Inflammatory macrophage treated with lipopolysaccharide for 1 hour (primary cell): ENCODE measurements around the gene ZMAT5.
A peak's percentile ranks its signal among the peaks of the same experiment; 100 is the strongest.

Experiments used
- DNase-seq, 2 donors: peaks; one replicate each; pipeline ENCODE4 v3.0.0-alpha.2; 2020 to 2022

Gene ZMAT5, protein sequence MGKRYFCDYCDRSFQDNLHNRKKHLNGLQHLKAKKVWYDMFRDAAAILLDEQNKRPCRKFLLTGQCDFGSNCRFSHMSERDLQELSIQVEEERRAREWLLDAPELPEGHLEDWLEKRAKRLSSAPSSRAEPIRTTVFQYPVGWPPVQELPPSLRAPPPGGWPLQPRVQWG

DNA sequence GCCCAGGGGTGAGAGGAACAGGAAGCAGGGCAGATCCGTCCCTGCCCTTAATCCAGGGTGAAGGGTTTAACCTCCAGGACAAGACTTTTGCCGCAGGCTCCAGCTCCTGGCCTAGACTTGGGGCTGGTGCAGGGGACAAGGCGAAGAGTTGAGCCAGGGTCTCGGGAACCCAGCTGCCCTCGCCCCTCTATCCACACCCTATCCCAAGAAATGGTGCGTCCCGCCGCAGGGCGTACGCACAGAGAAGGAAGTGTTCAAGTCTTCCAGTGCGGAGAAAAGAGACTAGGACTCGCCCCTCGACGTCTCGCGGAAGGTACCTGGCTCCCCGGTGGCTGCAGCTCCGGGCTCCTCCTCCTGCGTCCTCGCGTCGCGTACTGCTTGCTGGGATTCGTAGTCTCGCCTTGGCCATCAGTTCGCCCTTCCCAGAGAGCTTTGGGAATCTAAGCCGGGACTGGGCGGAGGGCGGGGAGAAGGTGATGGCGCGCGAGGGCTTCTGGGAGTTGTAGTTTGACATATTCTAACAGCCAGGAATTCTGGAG is at the start of gene ZMAT5:
Gene ZMAT5 (minus strand): TSS at position 376 of the 539 bp plus-strand sequence. CDS start 18,463 bp downstream, outside the sequence.
- DNase-seq: peak; percentile 96

DNA sequence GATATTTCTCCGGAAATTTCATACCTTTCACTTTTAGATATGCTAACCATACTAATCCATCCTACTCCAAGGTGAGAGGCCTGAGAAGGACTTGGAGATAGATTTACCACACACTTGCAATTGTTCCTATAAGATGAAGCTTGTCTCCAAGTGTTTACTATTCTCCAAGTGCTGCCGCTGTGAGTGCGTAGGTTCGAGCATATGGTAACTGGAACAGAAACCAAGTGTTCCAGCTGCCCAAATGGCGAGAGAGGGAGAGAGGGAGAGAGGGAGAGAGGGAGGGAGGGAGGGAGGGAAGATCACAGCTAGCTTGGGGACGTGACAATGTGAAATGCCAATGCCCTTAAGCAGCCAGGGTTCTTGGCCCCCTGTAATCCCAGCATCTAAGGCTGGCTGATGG is 49.7 kb upstream of the ZMAT5 start:
- DNase-seq: no peak

DNA sequence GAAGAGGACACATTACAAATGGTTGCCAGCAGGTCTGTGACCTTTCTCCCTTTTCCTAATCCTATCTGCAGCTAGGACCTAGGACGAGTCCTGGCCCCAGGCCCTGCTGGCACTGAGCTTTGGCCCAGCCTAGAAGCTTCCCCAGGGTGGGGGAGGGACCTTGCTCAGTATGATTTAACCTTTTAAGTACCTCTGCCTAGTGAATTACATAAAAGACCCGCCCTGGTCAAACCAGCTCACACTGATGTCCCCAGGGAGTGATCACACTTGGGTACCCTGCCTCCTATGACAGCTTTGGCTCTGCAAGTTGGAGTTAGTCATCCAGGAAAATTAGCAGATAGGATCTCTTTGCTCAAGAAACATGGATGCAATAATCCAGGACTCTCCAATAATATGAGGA is 49.3 kb upstream of the ZMAT5 start:
- DNase-seq: no peak

DNA sequence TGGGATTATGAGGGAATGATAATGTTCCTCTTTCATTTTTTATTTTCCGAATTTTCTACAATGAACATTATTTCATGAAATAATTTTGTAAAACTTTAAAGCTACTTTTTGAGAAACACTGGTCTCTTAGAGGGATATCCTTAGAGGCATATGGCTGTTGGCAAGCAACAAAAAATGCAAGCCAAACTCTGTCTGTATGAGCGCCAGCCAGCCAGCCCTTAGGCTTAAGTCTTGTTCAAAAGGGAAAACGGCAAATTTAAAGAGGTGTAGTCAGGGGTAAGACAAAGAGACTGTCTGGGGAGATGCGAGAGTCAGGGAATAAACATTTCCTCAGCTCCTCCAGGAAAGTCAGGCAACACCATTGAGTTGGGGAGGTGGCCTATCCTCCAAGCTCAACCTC is 48.8 kb upstream of the ZMAT5 start:
- DNase-seq: no peak

DNA sequence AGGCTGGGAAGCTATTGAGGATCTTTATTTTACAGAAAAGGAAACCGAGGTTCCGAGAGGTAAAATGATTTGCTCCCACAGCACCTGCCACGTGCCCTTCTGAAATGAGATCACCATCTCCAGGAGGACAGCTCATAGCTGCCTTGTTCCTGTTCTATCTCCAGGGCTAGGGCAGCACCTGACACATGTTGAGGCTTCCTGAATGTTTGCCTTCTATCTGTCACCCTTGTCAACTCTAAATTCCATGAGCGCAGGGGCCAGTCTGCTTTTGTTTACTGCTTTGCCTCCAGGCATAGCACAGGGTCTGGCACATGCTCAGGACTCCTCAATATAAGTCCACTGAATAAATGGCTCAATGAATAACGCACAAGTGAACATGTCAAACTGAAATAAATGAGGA is 47.2 kb upstream of the ZMAT5 start:
- no peak for DNase-seq

DNA sequence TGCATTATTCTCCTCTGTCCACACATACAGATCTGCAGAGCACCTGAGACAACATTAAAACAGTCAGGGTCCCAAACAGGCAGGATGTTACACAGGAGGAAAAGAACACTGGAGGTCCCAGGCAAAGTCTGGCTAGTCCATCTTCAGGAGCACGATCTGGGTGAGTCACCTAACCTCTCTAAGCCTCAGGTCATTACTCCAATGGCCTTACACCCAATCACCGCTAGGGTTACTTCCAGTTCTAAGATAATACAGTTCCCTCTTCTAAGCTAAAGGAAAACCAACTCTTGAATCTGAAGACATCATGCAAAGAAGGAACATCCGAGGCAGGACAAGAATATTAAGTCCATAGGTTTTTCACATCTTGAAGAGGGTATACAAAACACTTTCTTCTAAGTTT is 46.8 kb upstream of the ZMAT5 start:
- no peak for DNase-seq

DNA sequence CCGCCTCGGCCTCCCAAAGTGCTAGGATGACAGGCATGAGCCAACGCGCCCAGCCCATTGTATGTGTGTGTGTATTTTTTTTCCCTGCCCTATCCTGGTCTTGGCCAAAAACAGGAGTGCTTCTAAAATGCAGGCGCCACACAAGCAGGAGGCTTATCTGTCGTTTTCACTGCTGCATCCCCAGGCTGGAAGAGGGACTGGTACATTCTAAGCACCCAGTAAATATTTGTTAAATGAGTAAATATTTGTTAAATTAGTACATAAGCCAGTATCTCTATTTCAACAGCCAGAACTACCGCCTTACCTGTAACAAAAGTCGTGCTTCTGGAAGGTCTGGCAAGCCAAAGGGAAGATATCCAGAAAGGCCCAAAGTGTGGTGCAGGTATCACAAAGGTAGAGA is 46.3 kb upstream of the ZMAT5 start:
- DNase-seq: no peak

DNA sequence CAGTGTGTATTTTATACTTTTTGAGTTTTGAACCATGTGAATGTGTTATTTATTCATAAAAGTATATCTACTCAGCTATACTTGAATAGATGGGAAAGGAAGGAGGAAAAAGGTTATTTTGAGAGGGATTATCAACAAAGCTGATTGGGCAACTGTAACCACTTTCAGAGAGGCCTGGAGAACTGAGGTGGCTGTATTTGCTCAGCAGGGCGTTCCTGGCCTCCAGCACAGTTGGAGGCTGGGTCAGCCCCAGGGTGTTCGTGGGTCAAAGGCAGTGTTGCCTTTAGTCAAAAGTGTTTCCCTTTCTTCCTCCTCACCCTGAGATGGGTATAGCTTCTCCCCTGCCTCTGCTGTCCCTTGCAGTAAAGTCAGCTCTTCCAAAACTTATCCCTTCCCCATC is 44.6 kb upstream of the ZMAT5 start:
- DNase-seq: no peak

DNA sequence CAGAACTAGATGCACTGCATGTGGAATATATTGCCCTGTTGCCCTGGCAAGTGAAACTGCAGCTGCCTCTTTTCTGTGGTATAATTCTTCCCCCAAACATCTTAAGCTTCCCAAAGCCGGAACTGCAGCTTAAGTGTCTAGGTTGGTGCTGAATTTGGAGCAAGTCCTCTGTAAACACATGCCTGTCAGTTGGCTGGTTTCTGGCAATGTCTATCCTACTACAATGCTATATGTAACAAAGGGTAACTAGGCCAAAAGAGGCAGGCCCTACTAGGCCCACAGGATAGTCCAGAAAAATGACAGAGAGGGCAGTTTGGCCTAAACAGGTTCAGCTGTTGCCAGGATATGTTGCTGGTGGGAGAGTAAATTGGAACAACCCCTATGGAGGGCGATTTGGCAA is 43.4 kb upstream of the ZMAT5 start:
- no peak for DNase-seq

DNA sequence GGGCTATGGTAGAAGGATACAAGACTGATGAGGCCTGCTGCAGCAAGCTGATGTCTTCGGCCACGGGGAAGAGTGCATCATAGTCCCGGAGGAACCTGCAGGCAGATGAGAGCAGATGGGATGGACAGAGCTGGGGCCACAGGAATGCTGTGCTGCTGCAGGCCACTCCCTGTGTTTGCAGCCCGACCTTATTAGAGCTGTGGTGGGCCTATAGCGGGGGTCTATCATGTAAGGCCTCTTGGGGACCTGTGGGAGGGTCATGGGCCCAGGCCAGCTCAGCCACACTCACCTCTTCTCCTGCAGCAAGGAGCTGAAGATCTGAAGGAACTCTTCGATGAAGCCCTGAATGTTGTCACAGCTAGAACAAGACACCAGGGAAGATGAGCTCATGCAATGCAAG is 39.4 kb upstream of the ZMAT5 start:
- no peak for DNase-seq

DNA sequence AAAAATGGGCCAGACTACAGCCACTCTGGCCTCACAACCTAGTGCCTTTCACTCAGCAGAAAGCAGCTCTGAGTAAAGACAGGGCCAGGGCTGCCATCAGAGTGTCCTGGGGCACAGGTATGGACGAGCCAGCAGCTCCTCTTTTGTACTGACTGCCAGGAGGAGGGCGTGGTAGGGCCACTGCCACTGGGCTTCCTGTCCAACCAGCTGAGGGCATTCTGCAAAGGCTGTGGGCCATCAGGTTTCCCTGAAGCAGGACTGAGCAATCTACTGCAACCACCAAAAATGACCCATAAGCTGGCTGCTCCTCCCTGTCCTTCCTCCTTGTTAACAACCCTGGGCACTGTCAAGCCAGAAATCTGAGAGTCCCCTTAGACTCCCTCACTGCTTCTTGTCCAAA is 38.2 kb upstream of the ZMAT5 start:
- no peak for DNase-seq

DNA sequence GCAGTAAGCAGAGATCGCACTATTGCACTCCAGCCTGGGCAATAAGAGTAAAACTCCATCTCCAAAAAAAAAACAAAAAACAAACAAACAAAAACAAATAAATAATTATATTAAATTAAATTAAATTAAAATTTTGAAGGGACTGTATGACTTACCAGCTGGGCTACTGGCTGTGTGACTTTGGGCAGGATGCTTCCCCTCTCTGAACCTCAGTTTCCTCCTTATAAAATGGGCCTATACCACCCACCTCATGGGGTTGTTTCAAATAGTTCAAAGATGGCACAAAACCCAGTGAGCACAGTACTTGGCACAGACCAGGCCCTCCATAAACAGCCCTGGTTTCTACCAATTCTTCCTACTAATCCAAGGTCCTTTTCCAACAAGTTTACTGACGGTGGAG is 36.4 kb upstream of the ZMAT5 start:
- no peak for DNase-seq

DNA sequence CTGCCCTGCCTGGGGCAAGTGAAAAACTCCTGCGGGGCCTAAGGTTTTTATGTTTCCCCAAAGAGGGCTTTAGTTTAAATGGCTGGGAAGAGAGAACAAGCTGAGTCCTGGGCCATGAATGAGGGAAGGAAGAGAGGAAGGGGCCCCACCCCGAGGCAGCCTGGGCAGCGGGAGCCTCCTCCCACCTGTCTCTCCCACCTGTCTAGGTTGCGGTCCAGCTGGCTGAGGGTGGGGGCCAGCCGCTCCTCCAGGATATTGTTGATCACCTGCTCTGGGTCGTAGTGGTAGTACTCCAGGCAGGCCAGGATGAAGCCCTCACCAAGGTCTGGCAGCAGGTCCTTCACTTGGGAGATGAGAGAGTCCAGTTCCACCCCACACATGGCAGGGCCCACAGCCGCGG is 35.0 kb upstream of the ZMAT5 start:
- no peak for DNase-seq

DNA sequence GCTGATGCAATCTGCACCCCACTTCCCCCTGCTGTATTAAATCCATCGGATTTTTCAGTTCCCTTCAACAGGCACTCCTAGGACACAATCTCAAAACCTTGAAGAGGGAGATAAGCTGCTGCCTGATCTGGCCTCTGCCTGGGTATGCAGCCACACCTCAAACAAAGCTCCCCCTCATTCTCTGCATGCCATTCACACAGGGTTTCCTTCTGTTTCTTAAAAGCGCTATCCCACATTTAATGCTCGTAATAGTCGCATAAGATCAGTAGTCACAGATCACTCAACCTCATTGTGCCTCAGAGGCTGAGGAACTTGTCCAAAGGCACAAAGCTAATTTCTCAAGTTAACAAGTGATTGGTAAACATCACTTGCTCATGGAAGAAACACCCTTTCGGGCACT is 34.3 kb upstream of the ZMAT5 start:
- DNase-seq: no peak

DNA sequence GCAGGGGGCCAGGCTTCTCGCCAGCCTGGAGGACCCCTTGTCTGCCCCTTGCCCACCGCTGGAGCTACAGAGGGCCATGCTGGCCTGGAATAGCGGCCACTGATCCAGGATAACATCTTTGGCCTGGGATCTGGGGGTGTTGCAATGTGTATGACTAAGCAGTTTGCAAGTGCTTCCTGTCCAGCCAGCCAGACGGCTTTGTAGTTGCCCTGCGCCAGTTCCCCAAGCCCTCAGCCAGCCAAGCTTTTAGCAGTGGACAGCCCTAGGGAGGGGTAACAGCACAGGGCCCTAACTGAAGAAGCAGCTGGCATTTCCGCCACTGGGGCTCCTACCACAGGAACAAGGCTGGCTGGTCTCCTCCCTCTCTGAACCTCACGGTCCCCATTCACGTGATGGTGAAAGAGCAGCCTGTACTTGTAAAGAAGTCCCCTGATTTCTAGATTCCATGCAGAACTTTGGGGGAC is 32.4 kb upstream of the ZMAT5 start:
- peak; percentile 83 to 86 for DNase-seq

DNA sequence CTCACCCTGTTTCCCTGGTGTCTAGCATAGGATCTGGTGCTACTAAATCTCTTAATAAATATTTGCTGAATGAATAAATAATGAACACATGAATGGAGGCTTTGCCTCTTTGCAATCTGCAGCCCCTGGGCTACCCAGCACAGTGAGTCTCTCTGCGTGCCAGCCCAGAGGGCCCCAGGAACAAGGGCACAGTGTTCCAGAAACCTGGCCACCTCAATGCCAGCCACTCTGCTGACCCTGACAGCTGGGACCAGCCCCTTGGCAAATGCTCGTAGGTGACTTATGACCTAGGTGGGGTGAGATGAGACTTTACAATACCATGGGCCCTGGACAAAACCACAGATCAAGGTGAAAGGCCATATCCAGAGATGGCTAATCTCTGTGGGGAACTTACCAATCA is 32.0 kb upstream of the ZMAT5 start:
- no peak for DNase-seq

DNA sequence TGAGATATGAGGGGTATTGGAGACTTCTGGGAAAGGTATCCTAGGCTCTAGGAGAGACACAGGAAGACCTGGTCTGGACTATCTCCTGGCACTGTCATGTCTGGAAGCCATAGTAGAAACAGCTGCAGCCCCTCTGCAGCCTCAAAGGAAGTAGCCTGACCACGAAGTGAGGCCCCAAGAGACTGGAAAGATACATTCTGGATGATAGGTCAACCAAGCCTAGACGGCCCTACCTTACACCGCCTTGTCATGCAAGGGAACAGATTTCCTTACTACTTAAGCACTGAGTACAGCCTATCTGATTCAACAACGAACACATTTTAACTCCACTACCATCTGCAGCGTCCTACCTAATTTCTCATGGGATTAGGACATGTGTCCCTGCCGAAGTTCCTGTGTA is 31.5 kb upstream of the ZMAT5 start:
- DNase-seq: no peak

DNA sequence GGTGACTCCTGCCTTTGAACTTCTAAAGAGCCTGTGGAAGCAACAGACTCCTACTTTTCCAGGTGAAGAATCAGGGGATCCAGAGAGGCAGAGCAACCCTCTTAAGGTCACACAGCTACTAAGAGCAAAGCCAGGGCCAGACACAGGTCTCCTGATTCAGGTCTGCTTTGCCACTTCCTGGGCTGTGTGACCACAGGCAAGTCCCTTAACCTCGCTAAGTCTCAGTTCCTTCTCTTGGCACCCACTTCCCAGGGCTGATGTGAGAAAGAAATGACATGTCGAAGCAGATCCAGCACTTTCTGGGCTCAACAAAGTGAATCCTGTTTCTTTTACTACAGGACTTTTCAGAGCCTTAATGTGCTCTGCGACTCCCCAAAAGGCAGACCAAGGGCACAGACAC is 30.5 kb upstream of the ZMAT5 start:
- peak; percentile 55 to 69 for DNase-seq

DNA sequence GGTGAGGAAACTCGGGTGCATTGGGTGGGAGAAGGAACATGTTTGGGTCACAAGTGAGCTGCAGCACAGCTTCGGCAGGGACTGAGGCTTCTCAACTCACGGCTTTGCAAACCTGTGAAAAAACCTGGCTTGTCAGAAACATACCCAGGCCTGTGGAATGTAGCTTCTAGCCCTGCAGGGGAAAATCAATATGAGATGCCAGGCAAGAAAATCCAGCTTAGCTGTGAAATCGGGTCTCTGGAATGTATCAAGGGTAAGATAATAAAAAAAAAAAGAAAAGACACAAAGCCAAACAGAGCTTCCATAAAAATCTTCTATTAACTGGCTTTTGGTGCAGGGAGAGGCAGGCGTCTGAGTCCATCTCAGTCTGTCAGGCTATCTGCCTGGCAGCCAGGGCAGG is 28.9 kb upstream of the ZMAT5 start:
- DNase-seq: no peak

DNA sequence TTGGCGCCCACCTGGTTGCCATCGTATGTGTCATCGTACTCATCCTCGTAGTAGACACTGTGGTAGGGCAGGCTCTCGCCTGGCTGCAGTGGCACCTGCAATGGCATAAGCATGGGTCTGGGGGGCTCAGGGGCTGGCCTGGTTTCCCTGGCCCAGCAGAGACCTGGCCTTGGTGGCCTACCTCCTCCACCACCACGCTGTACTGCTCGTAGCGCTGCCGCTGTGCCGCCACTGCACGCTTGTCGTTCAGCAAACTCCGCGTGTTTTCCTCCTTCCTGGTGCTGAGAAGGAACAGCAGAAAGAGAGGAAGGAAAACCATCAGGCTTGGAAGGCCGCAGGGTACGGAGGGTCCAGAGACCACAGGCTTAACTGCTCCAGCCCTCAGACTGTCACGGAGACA is 26.6 kb upstream of the ZMAT5 start:
- DNase-seq: no peak

DNA sequence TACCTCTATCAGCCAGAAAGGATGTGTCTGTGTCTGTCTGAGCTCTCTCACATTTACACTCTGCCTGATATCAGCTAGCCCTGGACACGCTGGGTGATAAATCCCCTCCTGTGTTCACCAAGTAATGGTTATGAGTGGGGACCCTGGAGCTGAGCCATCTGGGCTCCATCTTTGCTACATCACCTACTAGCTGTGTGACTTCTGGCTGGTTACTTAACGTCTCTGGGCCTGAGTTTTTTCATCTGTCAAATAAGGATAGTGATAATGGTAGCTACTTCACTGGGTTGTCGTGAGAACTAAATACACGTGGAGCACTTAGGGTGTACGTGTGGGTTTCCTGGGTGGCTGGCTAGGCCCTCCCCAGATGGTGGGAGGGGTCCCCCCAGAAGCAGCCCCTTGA is 23.3 kb upstream of the ZMAT5 start:
- no peak for DNase-seq

DNA sequence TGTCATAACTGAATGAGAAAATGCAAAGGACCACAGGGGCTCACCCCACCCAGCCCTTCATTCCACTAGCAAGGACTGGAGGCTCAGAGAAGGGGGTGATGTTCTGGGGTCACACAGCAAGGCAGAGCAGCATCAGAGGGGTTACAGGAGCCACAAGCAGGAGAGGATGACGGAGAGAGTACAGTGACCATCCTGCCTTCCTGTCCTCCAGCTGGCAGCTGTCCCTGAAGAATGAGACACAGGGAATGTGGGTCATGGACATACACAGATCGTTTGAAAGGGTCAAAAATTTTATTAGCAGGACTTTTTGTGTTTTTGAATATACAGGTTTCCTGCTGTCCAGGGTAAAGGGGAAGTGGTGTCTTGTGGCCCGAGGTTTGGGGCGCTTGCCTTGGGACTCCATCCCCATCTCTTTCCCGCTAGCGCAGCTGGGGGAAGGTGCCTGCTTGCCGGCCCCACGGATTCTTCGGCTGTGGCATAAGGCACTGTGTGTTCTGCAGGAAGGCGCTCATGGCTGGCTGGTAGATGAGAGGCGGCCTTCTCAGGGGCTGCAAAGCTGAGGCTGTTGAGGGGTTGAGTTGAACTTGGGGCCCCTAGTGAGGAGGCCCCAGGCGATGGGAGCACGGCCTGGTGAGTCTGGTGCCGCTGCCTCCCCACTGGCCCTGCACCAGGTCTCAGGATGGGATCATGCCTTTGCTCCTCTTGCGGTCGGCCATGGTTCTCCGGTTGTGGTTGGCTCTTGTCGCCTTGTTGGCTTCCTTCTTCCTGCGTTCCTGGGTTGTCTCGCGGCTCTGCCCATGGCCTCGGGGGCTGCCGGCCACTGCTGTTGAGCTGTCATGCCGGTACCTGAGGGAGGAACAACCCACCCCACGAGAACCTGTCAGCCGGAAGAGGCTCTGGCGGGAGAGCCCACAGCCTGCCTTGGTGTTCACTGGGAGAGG is 21.8 kb upstream of the ZMAT5 start:
- DNase-seq: no peak

DNA sequence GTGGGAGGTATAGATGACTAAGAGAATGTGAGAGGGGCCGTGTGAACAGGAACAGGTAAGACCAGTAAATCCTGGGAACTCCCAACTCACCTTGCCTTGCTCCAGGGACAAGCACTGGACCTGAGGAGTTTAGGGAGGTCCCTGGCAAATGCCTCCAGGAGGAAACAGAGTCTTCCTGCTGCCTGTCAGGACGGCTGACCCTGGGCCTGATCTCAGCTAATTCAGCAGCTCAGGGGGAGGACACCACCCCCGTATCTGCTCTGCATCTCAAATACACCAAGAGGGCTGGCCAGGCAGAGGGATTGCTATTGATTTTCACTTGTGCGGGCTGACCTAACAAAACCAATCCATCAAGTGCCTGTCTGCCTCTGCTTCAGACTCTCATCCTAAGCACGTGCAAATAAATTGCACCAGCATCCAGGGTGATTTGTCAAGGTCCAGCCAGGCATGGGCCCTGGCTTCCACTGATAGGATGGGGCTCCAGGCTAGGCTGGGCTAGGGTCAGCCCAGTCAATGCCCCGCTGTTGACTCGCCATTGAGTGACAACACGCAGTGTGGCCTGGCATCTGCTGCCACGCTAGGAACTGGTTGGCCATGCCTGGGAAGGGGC is 20.7 kb upstream of the ZMAT5 start:
- DNase-seq: no peak

DNA sequence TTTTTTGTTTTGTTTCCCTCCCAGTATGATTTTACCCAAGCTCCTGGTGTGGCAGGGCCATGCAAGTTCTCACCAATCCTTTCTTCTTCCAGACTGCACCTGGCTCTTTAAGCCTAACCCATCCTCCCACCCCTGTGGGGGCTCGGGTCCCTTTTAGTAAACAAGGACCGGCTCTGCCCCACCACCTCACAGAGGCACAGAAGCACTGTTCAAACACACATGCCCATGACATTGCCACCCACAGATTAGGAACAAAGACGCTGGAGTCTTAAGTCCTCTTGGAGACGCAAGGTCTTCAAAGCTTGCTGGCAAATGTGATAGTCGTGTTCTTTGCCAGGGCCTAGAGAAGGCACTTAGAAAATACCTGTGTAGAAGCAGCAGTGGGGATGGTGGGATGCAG is 19.2 kb upstream of the ZMAT5 start:
- no peak for DNase-seq
